HG03175 (cell line): ENCODE measurements around the gene HNF4A.
"Not testable (repeated sequence)": the region's sequence is repeated elsewhere in the genome, so short reads cannot be mapped to it uniquely, and the experiment has no call there.

Experiments used
- ATAC-seq: cut with Tn5 transposase; IDR thresholded peaks from one replicate; pipeline ENCODE4 v1.9.1; 2021; ENCODE audit warnings: mild to moderate bottlenecking, moderate library complexity; ENCODE audit not compliant: unreplicated experiment

HNF4A gene

DNA sequence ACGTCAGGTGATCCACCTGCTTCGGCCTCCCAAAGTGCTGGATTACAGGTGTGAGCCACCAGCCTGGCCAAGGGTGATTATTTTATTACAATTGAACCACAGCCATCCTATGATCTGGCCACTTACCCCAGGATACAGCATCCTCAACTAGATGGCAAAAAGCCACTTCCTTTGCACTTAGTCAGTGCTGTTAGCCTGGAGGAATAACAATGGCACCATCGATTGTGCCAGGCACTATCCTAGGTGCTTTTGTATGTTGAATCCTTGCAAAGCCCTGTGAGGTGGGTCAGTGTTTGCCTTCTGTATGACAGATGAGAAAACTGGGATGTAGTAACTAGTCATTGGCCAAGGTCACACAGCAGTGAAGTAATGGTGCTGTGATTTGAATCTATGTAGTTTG, 109.0 kb downstream of the HNF4A start:
- ATAC-seq: no peak

DNA sequence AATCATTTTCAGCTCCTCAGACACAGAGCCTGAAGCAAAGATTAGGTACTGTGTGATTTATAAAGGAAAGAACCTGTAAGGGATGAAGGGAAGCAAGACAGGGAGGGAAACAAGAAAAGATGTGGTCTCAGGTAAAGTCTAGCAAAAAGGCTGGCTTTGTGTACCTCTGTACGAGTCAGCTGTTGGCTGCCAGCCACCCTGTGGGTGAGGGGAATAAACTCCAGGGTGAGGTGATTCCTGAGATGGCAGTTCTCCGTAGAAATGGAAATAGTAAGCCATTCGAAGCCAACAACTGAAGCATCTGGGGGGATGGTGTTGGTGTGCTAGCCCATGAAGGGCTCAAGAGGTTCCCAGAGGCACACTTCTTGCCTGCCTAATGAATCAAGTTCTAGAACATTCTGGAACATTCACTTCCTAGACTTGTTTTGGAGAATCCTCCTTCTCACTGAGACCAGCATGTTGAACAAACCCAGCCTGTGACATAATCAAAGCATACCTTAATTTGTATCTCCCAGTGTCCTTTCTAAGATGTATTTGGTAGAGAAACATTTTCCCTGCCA, 109.6 kb downstream of the HNF4A start:
- no peak for ATAC-seq

DNA sequence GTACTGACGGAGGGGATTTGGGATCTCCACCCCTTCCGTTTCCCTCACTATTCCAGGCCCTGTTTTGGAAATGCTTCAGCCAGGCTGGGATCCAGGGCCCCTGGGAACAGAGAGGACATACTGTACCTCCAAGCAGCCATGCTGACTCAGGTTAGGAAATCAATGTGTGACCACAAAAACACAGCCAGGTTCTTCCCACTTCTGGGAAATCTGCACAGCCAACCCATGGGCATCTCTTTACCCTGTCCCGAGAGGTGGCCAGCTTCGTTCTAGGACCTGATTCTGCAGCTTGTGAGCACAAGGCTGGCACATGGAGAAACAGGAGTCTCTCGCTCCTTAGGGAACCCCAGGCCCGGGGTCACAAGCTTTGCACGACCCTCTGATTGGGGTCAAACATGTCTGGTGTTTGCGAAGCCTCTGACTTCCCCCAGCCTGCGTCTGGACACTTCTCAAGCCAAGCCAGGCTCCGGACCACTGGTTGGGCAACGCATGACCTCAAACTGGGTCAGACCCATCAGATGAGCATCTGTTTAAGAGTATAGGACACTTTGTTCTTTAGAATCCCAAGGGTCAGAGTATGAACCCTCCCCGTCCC, 111.9 kb downstream of the HNF4A start:
- ATAC-seq: no peak

DNA sequence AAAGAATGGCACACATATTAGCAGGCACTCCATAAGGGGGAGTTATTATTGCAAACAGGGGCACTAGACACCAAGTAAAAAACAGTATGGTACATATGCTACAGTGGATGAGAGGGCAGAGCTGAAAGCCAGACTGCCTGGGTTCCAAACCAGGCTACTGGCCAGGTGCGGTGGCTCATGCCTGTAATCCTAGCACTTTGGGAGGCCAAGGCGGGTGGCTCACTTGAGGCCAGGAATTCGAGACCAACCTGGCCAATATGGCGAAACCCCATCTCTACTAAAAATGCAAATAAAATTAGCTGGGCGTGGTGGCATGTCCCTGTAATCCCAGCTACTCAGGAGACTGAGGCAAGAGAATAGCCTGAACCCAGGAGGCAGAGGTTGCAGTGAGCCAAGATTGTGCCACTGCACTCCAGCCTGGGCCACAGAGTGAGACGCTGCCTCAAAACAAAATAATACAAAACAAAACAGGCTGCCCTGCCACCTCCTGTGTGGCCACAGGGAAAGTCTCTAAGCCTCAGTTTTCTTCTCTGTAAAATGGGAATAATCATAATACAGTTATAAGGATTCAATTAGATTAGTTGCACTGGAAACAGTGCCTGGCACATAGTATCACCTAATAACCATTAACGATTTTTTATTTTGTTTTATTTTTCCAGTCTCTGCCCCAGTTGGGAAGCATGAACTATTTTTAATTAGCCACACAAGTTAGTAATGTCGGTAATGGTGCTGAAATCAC, 112.7 kb downstream of the HNF4A start:
- no peak for ATAC-seq

DNA sequence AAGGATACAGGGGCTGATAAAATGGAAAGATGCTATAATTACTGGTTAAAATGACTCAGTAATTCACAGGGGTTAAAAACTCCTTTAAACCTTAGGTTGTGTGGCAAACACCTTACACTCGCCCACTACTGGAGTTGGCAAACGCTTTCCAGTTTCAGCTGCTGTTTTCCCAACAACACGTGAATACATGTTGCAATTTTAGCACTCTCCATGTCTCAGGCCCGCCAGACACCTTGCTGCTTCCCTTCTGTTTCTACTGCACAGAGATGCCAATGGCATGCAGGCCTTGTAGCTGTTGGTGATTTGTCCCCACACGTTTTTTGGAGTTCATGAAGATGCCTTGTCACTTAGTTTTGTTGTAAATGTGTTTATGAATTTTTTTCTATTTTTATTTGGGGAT, 114.8 kb downstream of the HNF4A start:
- ATAC-seq: no peak

DNA sequence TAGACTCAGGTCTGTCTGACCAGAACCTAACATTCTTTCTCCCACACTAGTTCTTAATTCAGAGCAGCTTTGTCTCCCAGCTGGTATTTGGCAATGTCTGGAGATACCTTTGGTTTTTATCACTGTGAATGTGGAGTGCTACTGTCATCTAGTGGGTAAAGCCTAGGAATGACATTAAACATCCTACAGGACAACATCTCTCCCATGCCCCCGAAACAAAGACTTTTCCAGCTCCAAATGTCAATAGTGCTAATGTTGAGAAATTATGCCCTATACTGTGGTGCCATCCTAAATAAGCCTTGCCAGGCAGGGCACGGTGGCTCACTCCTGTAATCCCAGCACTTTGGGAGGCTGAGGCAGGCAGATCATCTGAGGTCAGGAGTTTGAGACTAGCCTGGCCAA, 116.0 kb downstream of the HNF4A start:
- ATAC-seq: no peak

DNA sequence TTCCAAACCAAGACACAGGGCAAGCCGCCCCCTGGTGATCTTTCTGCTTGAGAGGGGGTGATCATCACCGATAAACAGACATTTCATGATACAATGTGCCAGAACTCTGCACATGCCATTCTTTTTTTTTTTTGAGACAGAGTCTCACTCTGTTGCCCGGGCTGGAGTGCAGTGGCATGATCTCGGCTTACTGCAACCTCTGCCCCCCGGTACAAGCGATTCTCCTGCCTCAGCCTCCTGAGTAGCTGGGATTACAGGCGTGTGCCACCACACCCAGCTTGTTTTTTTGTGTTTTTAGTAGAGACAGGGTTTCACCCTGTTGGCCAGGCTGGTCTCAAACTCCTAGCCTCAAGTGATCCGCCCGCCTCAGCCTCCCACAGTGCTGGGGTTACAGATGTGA, 116.8 kb downstream of the HNF4A start:
- ATAC-seq: not testable (repeated sequence)

DNA sequence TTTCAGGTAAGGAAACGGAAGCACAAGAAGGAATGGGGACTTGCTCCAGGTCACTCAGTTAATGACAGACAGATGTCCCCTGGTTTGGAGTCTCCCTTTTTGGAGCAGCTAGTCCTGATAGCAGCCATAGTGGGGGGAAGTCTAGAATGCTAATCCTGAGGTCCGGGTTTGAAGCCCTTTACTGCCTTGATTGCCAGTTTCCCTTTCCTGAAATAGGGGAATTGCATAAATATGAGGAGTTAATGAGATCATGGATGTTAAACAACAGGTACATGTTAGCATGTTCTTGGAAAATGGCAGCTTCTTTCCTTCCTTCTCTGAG, 119.8 kb downstream of the HNF4A start:
- ATAC-seq: no peak

DNA sequence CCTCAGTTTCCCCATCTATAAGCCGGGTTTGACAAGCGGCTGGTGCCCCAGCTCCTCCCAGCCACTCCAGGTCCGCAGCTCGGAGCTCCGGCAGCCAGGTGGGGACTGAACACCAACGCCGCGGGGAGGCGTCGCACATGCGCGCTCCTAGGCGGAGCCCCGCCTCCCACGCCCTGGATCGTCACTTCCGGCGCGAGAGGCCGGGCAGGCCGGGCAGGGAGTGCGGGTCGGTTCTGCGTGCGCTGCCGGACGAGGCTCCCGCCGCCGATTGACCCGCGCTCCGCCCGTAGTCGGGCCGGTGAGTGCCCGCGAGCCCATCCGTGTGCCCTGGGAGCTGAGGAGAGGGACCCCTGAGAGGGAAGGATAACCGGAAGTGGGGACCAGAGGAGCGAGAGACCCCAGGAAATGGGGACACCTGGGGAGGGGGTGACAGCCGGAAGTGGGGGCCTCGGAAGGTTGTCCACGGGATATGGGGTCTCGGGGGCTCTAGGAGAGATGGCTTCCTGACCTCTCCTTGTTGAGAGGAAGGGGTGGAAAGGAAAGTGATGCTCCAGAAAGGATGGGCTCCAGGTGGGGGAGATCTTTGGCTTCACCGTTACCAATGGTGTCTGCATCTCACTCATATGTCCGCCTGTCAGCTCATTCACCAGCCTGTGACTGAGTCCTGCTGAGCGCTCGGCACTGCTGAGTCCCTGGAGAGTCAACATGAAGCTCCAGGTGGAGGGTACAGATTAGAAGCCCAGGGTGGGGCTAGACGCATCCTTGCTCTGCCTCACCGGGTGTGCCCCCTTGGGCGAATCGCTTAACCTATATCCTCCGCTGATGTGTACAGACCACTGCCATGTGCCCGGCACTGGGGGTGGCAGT, 120.4 kb downstream of the HNF4A start, which contains the start of gene TTPAL:
Gene TTPAL, plus strand, starts transcription at position 181 of the 867 bp plus-strand sequence. CDS start 4,126 bp downstream, outside the sequence.
- peak; percentile 95 for ATAC-seq

DNA sequence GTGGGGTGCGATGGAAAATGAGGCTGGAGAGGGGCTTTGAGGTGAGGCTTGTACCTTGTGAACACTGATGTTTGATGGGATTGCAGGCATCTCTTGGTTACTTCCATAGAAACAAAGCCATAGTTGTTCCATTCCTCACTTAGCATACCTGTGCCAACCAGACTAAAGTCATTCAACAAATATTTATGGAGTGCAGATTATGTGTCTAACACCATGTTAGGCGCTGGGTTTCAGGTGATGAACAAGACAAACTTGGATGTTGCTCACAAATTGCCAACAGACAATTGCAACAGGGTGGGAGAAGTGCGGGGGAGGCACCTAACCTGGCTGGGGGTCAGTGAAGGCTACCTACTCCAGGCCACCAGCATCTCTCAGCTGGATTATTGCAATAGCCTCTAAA, 121.7 kb downstream of the HNF4A start:
- no peak for ATAC-seq

DNA sequence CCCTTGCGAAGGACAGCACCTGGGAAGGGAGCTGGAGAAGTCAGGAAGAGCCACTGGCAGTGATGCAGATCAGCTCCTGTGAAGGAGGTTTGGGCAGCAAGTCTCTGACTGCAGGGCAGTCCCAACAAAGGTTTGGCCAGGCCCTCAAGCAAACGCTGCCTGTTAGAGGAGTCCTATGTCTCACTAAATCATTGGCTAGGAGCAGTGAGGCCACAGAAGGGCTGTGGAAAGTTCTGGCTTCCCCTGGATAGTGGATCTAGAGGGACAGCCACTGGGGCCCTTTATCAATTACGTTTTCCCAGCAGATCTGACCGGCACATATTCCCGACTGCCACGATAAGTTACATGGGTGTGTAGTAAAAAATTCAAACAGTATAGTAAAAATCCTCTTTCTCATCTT, 122.7 kb downstream of the HNF4A start:
- no peak for ATAC-seq

DNA sequence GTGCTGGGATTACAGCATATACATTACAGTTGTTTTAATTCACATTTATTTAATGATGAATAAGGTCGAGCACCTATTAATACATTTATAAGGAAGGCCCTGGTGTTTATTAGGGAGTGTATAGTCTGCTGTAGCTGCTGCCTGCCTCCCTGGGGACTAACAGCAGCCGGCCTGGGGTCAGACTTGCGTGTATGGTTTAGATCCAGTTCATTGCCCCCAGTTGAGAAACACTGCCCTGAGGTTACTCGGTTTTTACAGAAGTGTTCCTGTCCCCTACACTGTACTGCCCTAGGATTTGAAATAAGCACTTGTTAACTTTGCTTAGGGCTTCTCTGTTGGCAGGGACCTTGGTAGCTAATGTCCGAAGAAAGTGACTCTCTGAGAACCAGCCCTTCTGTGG, 124.1 kb downstream of the HNF4A start:
- no peak for ATAC-seq

DNA sequence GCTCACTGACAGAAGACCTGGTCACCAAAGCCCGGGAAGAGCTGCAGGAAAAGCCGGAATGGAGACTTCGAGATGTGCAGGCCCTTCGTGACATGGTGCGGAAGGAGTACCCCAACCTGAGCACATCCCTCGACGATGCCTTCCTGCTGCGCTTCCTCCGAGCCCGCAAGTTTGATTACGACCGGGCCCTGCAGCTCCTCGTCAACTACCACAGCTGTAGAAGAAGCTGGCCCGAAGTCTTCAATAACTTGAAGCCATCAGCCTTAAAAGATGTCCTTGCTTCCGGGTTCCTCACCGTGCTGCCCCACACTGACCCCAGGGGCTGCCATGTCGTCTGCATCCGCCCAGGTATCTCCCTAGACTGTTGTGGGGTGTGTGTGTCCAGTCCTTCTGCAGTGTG, 124.6 kb downstream of the HNF4A start:
- no peak for ATAC-seq

DNA sequence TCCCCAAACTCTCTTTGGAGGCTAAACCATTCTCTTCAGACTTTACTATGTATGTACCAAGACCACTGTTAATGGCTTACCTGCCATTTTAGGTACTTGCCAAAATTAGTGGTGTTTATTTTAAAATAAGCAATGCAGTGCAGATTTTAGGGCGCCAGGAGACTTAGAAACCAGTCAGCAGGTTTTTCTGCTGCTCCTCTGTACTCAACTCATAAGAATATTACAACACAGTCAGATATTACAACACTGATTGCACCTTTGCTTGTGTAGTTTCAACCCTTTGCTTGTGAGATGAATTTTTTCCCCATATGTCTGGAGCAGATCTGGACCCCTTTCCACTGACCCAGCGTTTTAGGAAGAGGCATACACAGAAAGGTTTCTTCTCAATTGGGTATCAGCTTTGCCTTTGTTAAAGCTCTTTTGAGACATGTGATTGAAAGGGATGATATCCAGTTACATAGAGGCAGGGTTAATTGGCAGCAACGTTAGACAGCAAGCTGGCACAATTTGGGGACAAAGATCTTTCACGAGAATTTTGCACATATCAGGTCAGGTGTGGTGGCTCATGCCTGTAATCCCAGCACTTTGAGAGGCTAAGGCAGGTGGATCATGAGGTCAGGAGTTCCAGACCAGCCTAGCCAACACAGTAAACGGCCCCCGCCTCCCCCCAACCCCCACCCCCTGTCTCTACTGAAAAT, 126.4 kb downstream of the HNF4A start:
- ATAC-seq: no peak

DNA sequence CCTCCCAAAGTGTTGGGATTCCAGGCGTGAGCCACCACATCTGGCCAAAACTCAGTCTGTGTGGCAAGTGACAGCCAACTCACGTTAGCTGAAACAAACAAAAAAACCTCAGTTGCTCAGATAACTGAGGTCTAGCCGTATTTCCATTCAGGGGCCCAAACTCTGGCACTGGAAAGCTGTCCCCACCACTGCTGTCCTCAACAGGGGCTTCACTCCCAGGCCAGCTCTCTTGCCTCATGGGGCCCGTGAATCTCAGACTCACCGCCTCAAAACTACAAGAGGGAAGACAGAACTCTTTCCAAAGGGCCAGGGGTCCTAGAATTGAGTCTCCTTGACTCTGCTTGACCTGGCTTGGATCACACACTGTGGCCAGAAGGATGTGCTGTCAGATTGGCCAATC, 127.6 kb downstream of the HNF4A start:
- ATAC-seq: no peak
